NCI-H128 (cell line): ENCODE results near the gene NEDD4L.
"Not testable (repeated sequence)": the region's sequence is repeated elsewhere in the genome, so short reads cannot be mapped to it uniquely, and the experiment has no call there.

Source experiments
- DNase-seq: peaks from one replicate; lab custom pipeline; 2025; ENCODE audit not compliant: unreplicated experiment; lab: John Stamatoyannopoulos, UW

NEDD4L gene

GRCh38 chr18:58361212-58361611, 317.2 kb downstream of the NEDD4L start:
- DNase-seq = no peak

GRCh38 chr18:58362027-58362575, 318.1 kb downstream of the NEDD4L start:
- no peak for DNase-seq

GRCh38 chr18:58362829-58363271, 318.8 kb downstream of the NEDD4L start:
- DNase-seq = no peak

GRCh38 chr18:58363767-58364540, 319.9 kb downstream of the NEDD4L start:
- no peak for DNase-seq

GRCh38 chr18:58364876-58365528, 321.0 kb downstream of the NEDD4L start:
- no peak for DNase-seq

GRCh38 chr18:58367425-58368140, 323.6 kb downstream of the NEDD4L start:
- no peak for DNase-seq

GRCh38 chr18:58369616-58370015, 325.6 kb downstream of the NEDD4L start:
- DNase-seq = no peak

GRCh38 chr18:58370038-58370580, 326.1 kb downstream of the NEDD4L start:
- no peak for DNase-seq

- no peak for DNase-seq
Measured at GRCh38 chr18:58370612-58371011, 326.6 kb downstream of the NEDD4L start.

- DNase-seq = no peak
Measured at GRCh38 chr18:58373481-58373880, 329.5 kb downstream of the NEDD4L start.

- no peak for DNase-seq
Measured at GRCh38 chr18:58375051-58375450, 331.0 kb downstream of the NEDD4L start.

- no peak for DNase-seq
Measured at GRCh38 chr18:58378411-58379379, 334.7 kb downstream of the NEDD4L start.

- DNase-seq = no peak
Measured at GRCh38 chr18:58379443-58379842, 335.4 kb downstream of the NEDD4L start.

- not testable (repeated sequence) for DNase-seq
Measured at GRCh38 chr18:58380113-58380512, 336.1 kb downstream of the NEDD4L start.

GRCh38 chr18:58381676-58382411, 337.8 kb downstream of the NEDD4L start:
- no peak for DNase-seq

- no peak for DNase-seq
Measured at GRCh38 chr18:58382446-58382845, 338.4 kb downstream of the NEDD4L start.

GRCh38 chr18:58385472-58385871, 341.4 kb downstream of the NEDD4L start:
- DNase-seq = no peak

GRCh38 chr18:58386780-58387179, 342.8 kb downstream of the NEDD4L start:
- DNase-seq = no peak

GRCh38 chr18:58387716-58388115, 343.7 kb downstream of the NEDD4L start:
- DNase-seq = no peak
